ENCODE results near the gene CISH.

The CISH gene

DNA sequence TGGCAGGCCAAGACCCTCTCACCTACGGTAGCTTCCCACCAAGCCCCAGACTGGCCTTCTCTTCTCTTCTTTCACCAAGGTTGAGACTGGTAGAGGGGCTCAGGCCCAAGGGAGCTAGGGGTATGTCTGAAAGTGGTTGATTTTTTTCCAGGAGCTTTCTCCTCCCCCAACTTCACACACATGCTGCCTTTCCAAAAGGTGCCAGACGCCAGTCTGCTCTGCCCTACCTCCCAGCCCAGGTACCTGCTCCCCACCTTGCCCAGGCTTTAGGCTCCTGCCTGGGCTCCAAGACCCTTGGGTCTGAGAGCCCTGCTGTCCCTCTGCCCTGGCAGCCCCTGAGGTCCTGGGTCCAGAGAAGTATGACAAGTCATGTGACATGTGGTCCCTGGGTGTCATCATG lies 33.8 kb upstream of the CISH start:
- Histone ChIP-seq H3K27me3 (ENCODE audit: insufficient read depth, low read depth, severe bottlenecking) (no peaks in the 10 kb centered on the region), H3K4me3 (ENCODE audit: low read depth, low read length) (no peak overlapping the region), H3K27ac (no peak overlapping the region), H3K36me3 (peaks cover 19% of the 10 kb centered on the region), H3K9me3 (ENCODE audit: severe bottlenecking) (no peaks in the 10 kb centered on the region)
- TF ChIP-seq, protein P1, sequence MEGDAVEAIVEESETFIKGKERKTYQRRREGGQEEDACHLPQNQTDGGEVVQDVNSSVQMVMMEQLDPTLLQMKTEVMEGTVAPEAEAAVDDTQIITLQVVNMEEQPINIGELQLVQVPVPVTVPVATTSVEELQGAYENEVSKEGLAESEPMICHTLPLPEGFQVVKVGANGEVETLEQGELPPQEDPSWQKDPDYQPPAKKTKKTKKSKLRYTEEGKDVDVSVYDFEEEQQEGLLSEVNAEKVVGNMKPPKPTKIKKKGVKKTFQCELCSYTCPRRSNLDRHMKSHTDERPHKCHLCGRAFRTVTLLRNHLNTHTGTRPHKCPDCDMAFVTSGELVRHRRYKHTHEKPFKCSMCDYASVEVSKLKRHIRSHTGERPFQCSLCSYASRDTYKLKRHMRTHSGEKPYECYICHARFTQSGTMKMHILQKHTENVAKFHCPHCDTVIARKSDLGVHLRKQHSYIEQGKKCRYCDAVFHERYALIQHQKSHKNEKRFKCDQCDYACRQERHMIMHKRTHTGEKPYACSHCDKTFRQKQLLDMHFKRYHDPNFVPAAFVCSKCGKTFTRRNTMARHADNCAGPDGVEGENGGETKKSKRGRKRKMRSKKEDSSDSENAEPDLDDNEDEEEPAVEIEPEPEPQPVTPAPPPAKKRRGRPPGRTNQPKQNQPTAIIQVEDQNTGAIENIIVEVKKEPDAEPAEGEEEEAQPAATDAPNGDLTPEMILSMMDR (IDR thresholded peaks at IDR 0.05; ENCODE audit: low read depth, low read length) = no peak
- no peak for DNase-seq

DNA sequence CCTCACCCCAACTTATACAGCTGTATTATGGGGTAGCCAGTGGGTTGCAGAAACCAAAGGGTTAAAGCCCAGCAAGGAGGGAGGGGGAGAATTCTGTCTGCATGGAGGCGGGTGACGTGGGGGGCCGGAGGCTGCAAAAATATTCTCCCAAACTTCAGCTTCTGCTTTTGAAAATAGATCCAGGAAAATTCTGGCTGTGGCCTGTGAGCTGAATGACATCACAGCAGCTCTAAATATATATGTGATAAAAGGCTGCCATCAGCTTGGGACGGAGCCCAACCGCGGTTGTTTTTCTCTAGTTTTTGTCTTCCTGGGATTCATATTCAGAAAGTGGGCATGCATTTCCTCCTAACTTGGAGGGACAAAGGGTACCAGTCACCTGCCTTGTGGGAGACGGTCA lies 33.0 kb upstream of the CISH start:
- Histone ChIP-seq H3K36me3 (peaks cover 19% of the 10 kb centered on the region), H3K9me3 (ENCODE audit: severe bottlenecking) (no peaks in the 10 kb centered on the region), H3K4me3 (ENCODE audit: low read depth, low read length) (no peak overlapping the region), H3K27me3 (ENCODE audit: insufficient read depth, low read depth, severe bottlenecking) (no peaks in the 10 kb centered on the region), H3K27ac (no peak overlapping the region)
- TF ChIP-seq, protein P1 (IDR thresholded peaks at IDR 0.05; ENCODE audit: low read depth, low read length) = no peak
- DNase-seq = no peak

DNA sequence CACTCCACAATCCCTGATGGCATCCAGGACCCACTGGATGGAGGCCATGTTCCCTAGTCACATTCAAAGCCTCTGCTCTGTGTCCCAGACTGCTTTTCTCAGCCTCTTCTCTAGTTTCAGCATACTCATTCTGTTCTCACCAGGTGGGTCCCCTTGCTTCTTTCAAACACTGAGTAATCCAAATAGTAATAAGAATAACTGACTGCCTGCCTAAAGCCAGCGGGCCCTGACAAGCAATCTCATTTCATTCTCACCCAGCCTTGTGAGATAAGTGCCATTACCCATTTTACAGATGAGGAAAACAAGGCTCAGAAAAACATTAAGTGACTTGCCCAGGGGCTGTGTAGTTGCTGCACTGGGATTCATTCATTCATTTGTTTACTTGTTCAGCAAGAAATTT lies 30.8 kb upstream of the CISH start:
- Histone ChIP-seq H3K36me3 (peaks cover 19% of the 10 kb centered on the region), H3K27ac (no peak overlapping the region), H3K9me3 (ENCODE audit: severe bottlenecking) (no peaks in the 10 kb centered on the region), H3K27me3 (ENCODE audit: insufficient read depth, low read depth, severe bottlenecking) (no peaks in the 10 kb centered on the region), H3K4me3 (ENCODE audit: low read depth, low read length) (no peak overlapping the region)
- no peak for DNase-seq
- TF ChIP-seq, protein P1 (IDR thresholded peaks at IDR 0.05; ENCODE audit: low read depth, low read length) = no peak

DNA sequence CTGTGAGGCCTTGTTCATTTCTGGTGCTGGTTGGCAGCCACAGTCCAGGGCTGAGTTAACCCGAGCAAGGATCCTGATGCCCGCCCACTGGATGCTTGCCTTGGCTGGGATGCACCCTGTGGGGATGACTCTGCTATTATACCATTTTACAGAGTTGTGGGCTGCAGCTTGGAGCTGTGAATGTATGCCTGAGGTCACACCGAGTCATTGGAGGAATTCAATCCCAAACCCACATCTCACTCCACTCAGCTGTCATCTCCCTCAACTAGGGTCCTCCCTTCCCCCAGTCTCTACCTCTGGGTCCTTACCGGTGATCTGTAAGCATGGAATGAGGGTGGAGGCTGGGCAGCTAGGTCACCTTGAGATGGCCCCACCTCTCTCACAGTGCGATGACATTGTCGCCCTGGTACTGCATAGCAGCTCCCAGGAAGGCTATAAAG lies 27.5 kb upstream of the CISH start:
- DNase-seq = no peak
- no peaks in the 10 kb centered on the region for H3K9me3 ChIP-seq (ENCODE audit: severe bottlenecking)
- no peaks in the 10 kb centered on the region for H3K27me3 ChIP-seq (ENCODE audit: insufficient read depth, low read depth, severe bottlenecking)
- H3K4me3 ChIP-seq (ENCODE audit: low read depth, low read length) = no peak overlapping the region
- peaks cover 14% of the 10 kb centered on the region for H3K36me3 ChIP-seq
- TF ChIP-seq, protein P1 (IDR thresholded peaks at IDR 0.05; ENCODE audit: low read depth, low read length) = no peak
- no peak overlapping the region for H3K27ac ChIP-seq

DNA sequence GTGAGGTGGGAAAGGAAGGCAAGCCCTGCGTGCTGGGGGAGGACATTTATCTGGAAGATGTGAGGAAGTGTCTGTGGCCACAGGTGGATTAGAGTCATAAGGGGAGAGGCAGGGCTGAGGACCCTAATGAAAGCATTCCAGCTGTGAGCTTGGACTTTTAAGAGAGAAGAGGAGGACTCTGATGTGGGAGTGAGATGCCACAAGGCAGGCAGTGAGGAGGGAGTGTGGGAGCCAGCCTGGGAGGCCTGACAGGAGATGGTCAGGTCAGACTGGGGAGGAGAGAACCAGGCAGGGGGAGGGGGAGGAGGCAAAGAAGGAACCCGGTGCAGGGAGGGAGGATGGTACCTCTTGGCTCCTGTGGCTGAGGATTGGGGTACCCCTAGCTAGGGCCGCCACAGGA lies 26.4 kb upstream of the CISH start:
- H3K9me3 ChIP-seq (ENCODE audit: severe bottlenecking) = no peaks in the 10 kb centered on the region
- no peak overlapping the region for H3K4me3 ChIP-seq (ENCODE audit: low read depth, low read length)
- peaks cover 9% of the 10 kb centered on the region for H3K36me3 ChIP-seq
- H3K27ac ChIP-seq = no peak overlapping the region
- TF ChIP-seq, protein P1 (IDR thresholded peaks at IDR 0.05; ENCODE audit: low read depth, low read length) = no peak
- H3K27me3 ChIP-seq (ENCODE audit: insufficient read depth, low read depth, severe bottlenecking) = no peaks in the 10 kb centered on the region
- no peak for DNase-seq

DNA sequence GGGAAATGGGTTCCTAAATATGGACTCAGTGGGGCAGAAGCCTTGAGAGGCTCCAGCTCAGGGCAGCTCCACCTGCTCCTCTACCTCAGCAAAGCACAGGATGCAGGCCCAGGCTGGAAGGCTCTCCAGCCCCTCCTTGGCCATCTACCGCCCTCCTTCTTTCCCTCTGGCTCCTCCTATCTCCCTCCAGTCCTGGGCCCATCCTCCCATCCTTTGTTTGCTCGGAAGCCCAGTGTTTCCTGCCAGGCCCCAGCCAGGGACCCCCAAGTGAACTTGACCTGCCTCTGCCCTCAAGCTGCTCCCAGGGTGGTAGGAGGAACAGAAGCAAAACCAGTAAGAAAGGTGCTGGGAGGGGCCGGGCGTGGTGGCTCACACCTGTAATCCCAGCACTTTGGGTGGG lies 25.4 kb upstream of the CISH start:
- Histone ChIP-seq H3K9me3 (ENCODE audit: severe bottlenecking) (no peaks in the 10 kb centered on the region), H3K27me3 (ENCODE audit: insufficient read depth, low read depth, severe bottlenecking) (no peaks in the 10 kb centered on the region), H3K4me3 (ENCODE audit: low read depth, low read length) (no peak overlapping the region), H3K36me3 (peaks cover 3% of the 10 kb centered on the region; the same call in 1 of the 2 replicates), H3K27ac (no peak overlapping the region)
- no peak for DNase-seq
- TF ChIP-seq, protein P1 (IDR thresholded peaks at IDR 0.05; ENCODE audit: low read depth, low read length) = no peak
